ACC112 (cell line): Measurements from ENCODE around the gene EIF2D.
A peak's percentile ranks its signal among the peaks of the same experiment; 100 is the strongest.
"Not testable (repeated sequence)": the region's sequence is repeated elsewhere in the genome, so short reads cannot be mapped to it uniquely, and the experiment has no call there.

ENCODE experiments used
- H2AFZ ChIP-seq: fragments of 200-600 bp; sonication (generic); one replicate; pipeline ENCODE4 v1.6.0; 2017; ENCODE audit warnings: antibody characterized with exemption, low read length; ENCODE audit not compliant: unreplicated experiment
- H3K27ac ChIP-seq: fragments of 200-600 bp; sonication (generic); 2 replicates; pipeline ENCODE4 v1.5.1; 2014; ENCODE audit warnings: low read depth, mild to moderate bottlenecking, antibody characterized with exemption, low read length, moderate library complexity
- H3K27me3 ChIP-seq: fragments of 200-600 bp; sonication (generic); 2 replicates; pipeline ENCODE4 v1.6.1; 2014; ENCODE audit warnings: mild to moderate bottlenecking, antibody characterized with exemption, low read length, moderate library complexity, mixed read lengths; ENCODE audit not compliant: insufficient read depth
- H3K36me3 ChIP-seq: fragments of 200-600 bp; sonication (generic); 2 replicates; pipeline ENCODE4 v1.6.1; 2016; ENCODE audit warnings: mild to moderate bottlenecking, antibody characterized with exemption, low read length, moderate library complexity, mixed read lengths; ENCODE audit not compliant: insufficient read depth
- H3K4me1 ChIP-seq: fragments of 200-600 bp; sonication (generic); one replicate; pipeline ENCODE4 v1.6.1; 2016; ENCODE audit warnings: low read length, mixed read lengths; ENCODE audit not compliant: insufficient read depth, unreplicated experiment, control insufficient read depth
- H3K4me3 ChIP-seq: fragments of 200-600 bp; sonication (generic); 2 replicates; pipeline ENCODE4 v1.5.1; 2014; ENCODE audit warnings: mild to moderate bottlenecking, low read depth, low read length
- H3K79me2 ChIP-seq: fragments of 200-600 bp; sonication (generic); one replicate; pipeline ENCODE4 v1.6.0; 2016; ENCODE audit warnings: low read length; ENCODE audit not compliant: control insufficient read depth, unreplicated experiment, insufficient read depth

Gene EIF2D

DNA sequence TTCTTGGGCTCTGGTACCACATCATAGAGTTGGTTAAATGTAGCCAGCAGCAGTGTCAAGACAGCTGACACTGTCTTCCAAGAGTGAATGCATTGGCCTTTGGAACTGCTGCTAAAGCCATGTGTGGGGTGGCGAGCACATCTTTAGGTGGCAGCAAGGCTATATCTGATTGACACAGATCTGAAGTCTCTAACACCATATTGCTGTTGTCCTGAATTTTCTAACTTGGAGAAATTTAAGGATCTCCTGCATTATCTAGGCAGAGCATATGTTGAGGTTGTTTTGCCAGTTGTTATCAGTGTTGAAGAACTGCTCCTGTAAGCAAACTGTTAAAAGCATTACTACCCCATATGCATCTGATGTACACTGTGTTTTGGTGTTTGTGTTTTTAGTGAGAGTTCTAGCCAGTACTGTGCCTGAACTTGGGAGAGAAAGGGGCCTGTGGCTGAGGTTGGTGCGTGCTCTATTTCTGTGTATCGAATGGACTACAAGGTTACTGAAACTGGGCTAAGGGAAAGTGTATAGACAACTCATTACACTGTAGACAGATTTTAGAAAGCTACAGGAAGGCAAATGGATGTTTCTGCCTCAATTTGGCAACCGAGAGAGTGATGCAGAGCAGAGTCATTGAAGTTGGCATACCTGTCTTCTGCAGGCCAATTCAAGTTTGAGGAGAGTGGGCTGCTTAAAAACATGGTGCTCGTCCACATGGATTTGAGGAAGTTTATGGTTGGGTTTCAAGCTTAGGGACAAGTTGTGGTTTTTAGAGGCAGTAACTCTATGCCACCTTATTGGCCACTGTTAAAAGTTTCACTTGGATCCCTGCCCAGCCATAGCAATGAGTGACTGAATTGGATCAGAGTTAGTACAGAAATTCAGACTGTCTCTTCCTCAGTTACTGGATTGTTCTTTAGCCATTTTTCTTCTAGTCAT is 40.0 kb upstream of the EIF2D start:
- no peaks in the 10 kb centered on the region for H3K27me3 ChIP-seq
- H3K79me2 ChIP-seq: no peaks in the 10 kb centered on the region
- H3K4me1 ChIP-seq: peaks cover 5% of the 10 kb centered on the region
- peaks cover 24% of the 10 kb centered on the region for H3K36me3 ChIP-seq
- H3K27ac ChIP-seq: no peak overlapping the region
- no peak overlapping the region for H3K4me3 ChIP-seq
- H2AFZ ChIP-seq: no peak overlapping the region

- H3K27me3 ChIP-seq: no peaks in the 10 kb centered on the region
- H2AFZ ChIP-seq: no peak overlapping the region
- H3K4me1 ChIP-seq: peaks cover 5% of the 10 kb centered on the region
- H3K36me3 ChIP-seq: peaks cover 32% of the 10 kb centered on the region
- no peak overlapping the region for H3K27ac ChIP-seq
- no peaks in the 10 kb centered on the region for H3K79me2 ChIP-seq
- no peak overlapping the region for H3K4me3 ChIP-seq
Observed at GRCh38 chr1:206651014-206651413, 38.7 kb upstream of the EIF2D start.

- Histone ChIP-seq H3K27ac (no peak overlapping the region), H3K4me3 (no peak overlapping the region), H3K4me1 (peaks cover 5% of the 10 kb centered on the region), H3K79me2 (no peaks in the 10 kb centered on the region), H3K36me3 (peaks cover 32% of the 10 kb centered on the region), H3K27me3 (no peaks in the 10 kb centered on the region), H2AFZ (no peak overlapping the region)
Observed at GRCh38 chr1:206649261-206649921, 37.1 kb upstream of the EIF2D start.

- Histone ChIP-seq H3K79me2 (no peaks in the 10 kb centered on the region), H3K4me1 (no peaks in the 10 kb centered on the region), H3K4me3 (no peak overlapping the region), H3K27ac (no peak overlapping the region), H3K36me3 (peaks cover 32% of the 10 kb centered on the region), H2AFZ (no peak overlapping the region), H3K27me3 (no peaks in the 10 kb centered on the region)
Observed at GRCh38 chr1:206647224-206647623, 35.0 kb upstream of the EIF2D start.

DNA sequence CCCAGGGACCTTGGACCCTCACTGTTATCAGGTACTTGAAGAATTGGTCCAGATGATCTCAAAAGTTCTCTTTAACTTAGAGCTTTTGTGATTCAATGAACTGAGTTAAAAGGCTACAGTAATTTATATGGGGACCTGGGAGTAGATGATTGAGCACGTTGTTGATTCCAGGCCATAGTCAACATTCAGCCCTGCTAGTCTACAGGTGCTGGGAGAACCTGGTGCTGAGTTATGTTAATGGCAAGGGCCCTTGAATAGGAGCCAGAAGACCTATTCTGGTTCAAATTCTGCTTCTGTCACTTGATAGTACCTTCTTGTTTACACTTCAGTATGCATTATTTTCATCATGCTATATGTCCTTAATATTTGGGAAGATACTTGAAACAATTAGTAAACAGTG is 34.2 kb upstream of the EIF2D start:
- Histone ChIP-seq H3K79me2 (no peaks in the 10 kb centered on the region), H3K36me3 (peaks cover 31% of the 10 kb centered on the region), H3K27ac (no peak overlapping the region)

DNA sequence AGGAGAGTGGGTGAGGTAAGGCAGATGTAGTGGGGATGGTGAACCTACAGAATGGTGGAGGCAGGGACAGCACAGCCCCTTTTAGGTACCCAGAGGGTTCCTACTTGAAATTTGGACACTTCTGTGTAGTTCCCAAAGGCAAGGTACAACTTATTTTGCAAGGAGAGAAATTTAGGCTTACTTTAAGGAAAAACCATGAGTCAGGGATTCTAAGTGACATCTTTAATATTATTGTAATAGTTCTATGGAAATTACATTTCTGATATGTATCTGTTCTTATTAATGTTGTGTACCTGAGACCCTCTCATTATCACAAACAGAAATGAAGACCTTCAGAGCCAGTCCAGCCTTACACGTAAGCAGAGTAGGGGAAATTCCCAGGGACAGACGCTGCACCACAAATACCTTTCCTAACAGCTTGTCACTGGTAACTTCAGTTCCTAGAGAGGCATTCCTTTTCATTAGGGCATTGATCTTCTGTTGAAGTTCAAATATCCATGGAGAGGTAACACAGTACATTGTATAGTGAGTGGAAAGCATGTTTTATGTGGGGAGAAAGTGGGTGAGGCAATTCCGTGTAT is 30.9 kb upstream of the EIF2D start:
- Histone ChIP-seq H3K27ac (no peak overlapping the region), H3K4me3 (no peak overlapping the region), H3K36me3 (peaks cover 18% of the 10 kb centered on the region), H3K79me2 (no peaks in the 10 kb centered on the region), H3K4me1 (peaks cover 12% of the 10 kb centered on the region), H2AFZ (no peak overlapping the region), H3K27me3 (no peaks in the 10 kb centered on the region)

More for the DNA sequence above, 34.2 kb upstream of the EIF2D start:
- H2AFZ ChIP-seq: no peak overlapping the region
- no peak overlapping the region for H3K4me3 ChIP-seq
- no peaks in the 10 kb centered on the region for H3K4me1 ChIP-seq
- no peaks in the 10 kb centered on the region for H3K27me3 ChIP-seq

DNA sequence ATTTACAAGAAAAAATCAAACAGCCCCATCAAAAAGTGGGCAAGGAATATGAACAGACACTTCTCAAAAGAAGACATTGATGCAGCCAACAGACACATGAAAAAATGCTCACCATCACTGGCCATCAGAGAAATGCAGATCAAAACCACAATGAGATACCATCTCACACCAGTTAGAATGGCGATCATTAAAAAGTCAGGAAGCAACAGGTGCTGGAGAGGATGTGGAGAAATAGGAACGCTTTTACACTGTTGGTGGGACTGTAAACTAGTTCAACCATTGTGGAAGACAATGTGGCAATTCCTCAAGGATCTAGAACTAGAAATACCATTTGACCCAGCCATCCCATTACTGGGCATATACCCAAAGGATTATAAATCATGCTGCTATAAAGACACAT is 29.8 kb upstream of the EIF2D start:
- not testable (repeated sequence) for H3K27ac ChIP-seq, H3K27me3 ChIP-seq, H3K79me2 ChIP-seq, H2AFZ ChIP-seq, H3K36me3 ChIP-seq, H3K4me3 ChIP-seq
- H3K4me1 ChIP-seq: peaks cover 22% of the 10 kb centered on the region

GRCh38 chr1:206637605-206638004 is 25.3 kb upstream of the EIF2D start:
- Histone ChIP-seq H3K27me3 (no peaks in the 10 kb centered on the region), H3K4me1 (peaks cover 44% of the 10 kb centered on the region), H3K79me2 (peaks cover 23% of the 10 kb centered on the region), H3K4me3 (peak overlapping the region; percentile 89), H3K36me3 (no peaks in the 10 kb centered on the region; the same call in 1 of the 2 replicates), H3K27ac (peak overlapping the region; percentile 65), H2AFZ (no peak overlapping the region)

DNA sequence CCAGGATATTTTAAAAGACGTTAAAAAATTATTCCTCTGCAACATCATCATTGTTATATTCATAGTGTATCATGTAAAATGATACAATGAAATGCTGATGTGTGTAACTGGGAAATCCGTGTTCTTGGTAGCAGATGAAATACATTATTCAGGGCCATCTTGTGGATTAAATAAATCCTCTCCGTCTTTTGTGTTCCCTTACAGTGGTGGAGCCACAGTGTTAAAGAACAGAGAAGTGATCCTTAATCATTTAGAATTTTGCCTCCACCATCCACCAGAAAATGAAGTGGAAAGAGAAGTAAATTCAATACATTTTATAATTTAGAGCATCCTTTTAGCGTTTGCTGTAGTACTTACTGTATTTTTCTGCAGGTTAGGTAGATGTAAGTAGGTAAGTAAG is 24.4 kb upstream of the EIF2D start:
- Histone ChIP-seq H3K27ac (peak overlapping the region; percentile 65), H3K79me2 (peaks cover 23% of the 10 kb centered on the region), H2AFZ (no peak overlapping the region), H3K4me1 (peaks cover 44% of the 10 kb centered on the region), H3K27me3 (no peaks in the 10 kb centered on the region), H3K36me3 (no peaks in the 10 kb centered on the region; the same call in 1 of the 2 replicates), H3K4me3 (peak overlapping the region; percentile 89)

- no peaks in the 10 kb centered on the region; the same call in 1 of the 2 replicates for H3K36me3 ChIP-seq
- H3K4me1 ChIP-seq: peaks cover 44% of the 10 kb centered on the region
- H3K27ac ChIP-seq: peak overlapping the region; percentile 65
- peaks cover 23% of the 10 kb centered on the region for H3K79me2 ChIP-seq
- no peaks in the 10 kb centered on the region for H3K27me3 ChIP-seq
- peak overlapping the region; percentile 63 for H2AFZ ChIP-seq
- peak overlapping the region; percentile 89 for H3K4me3 ChIP-seq
Observed at GRCh38 chr1:206635978-206636345, 23.7 kb upstream of the EIF2D start.
